COR-L47 (cell line): ENCODE measurements around the gene STX3.
A peak's percentile ranks its signal among the peaks of the same experiment; 100 is the strongest.
"Not testable (repeated sequence)": the region's sequence is repeated elsewhere in the genome, so short reads cannot be mapped to it uniquely, and the experiment has no call there.

ENCODE experiments used
- DNase-seq: peaks from one replicate; lab custom pipeline; 2025; lab: John Stamatoyannopoulos, UW

STX3 gene

GRCh38 chr11:59791639-59792038, 36.5 kb downstream of the STX3 start:
- DNase-seq = no peak

GRCh38 chr11:59792507-59792906, 37.3 kb downstream of the STX3 start:
- no peak for DNase-seq

GRCh38 chr11:59794417-59794816, 39.2 kb downstream of the STX3 start:
- DNase-seq = no peak

- no peak for DNase-seq
These were observed 45.3 kb downstream of the STX3 start for GRCh38 chr11:59800390-59801025.

DNA sequence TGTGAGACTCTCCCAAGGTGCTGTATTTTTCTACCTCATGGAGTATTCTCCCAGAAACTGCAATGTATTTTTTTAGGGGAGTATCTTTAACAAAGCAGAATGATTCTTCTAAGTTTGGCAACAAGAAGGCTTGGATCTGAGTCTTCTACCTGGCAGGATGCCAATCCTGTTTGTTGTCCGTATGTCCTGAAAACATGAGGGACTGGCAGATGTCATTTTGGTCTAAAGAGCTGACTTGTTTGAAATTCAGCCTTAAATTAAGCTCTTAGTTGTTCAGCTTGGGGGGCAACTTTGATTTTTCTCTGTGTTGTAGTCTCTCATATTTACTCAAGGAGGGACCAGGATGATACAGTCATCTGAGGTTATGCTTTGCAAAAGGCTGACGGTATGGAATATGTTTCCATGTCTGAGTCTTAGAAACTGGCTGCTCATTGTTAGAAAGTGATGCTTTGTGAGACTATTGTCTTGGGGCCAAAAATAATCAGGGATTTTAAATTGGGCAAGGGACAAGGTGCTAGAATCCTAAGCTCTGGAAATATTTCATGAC, 46.1 kb downstream of the STX3 start:
- no peak for DNase-seq

DNA sequence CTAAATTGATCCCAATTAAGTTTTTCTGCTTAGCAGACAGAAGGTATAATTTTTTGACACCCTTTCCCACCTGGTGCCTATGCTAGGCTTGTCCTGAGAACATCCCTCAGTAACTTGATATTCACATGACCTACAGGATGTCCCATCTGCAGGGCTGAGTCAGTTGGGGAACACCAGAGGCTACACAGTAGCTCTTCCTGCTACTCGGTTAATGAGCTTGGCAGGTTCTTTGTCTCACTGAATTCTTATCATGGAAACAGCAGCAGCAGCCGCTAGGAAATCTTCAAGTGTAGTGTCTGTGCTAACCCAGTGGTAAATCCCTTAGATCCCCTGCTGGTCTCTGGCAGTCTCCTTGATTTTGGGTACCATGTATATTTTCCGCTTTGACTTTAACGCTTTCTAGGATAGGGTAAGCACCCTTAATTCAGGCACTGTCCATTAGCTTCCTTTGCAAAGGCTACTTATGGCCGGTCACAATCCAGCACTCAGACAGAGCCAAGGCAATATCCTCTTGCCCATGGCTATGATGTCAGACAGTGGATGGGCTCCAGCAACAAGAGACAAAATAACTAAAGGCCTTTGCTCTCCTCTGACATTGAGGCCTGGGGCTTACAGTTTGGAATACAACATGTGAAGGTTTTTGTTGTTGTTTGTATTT, 46.9 kb downstream of the STX3 start:
- DNase-seq = no peak

DNA sequence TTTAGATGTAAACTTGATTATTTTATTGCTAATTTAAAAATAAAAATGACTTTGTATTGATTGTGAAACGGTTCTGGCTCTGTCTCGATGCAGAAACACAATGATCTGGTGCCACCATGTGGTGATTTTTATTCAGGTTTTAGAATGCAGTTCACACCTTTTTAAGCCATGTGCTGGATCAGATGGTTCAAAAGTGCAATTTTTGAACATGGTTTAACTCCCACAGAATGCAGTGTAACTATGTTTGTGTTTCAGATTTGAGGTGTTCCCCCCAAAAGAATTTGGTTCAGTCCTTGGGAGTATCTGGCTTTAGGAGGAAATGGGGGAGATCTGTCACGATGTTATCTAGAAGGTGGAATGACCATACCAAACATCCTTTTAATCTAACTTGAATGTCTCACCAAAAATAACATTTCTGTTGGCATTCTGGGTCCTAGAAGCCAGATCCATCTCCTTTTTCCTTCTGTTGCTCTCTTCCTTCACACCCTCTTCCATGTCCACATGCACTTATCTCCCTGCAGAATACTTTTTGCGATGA, 47.5 kb downstream of the STX3 start:
- DNase-seq = peak; percentile 34

GRCh38 chr11:59804061-59804460, 48.9 kb downstream of the STX3 start:
- DNase-seq = no peak

GRCh38 chr11:59807047-59807610, 52.0 kb downstream of the STX3 start:
- no peak for DNase-seq

GRCh38 chr11:59810189-59810910, 55.2 kb downstream of the STX3 start, which contains the start of gene MRPL16:
MRPL16 (minus strand) TSS chr11:59810778; CDS start chr11:59810658, 120 bp downstream.
- DNase-seq = peak; percentile 94

GRCh38 chr11:59810911-59811259, 55.7 kb downstream of the STX3 start:
- no peak for DNase-seq

DNA sequence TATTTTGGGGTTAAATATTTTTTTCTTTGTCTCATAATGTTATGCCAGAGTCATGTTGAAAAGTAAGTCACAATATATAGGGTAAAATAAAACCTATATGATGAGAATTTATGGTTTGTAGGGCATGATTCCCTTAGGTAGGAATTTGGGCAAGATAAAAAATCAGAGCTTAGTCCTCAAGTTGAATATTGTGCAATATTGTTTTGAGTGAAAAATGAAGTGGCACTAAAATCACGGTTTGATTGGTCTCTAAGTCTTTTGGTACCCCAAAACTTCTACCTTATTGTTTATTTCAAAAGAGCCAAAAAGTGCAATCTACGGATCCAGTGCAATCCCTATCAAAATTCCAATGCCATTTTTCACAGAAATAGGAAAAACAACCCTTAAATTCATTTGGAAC, 57.0 kb downstream of the STX3 start:
- no peak for DNase-seq

DNA sequence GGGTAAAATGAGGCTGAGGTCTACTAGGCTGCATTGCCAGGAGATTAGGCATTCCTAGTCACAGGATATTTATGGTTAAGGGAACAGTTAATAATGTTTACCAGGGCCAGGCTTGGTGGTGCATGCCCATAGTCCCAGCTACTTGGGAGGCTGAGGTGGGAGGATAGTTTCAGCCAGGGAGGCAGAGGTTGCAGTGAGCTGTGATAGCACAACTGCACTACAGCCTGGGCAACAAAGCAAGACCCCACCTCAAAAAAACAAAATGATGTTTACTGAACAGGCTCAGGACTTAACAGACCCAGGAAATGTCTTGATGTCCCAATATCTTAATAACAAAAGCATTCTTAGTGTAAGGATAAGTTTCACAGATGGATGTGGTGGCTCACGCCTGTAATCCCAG, 58.2 kb downstream of the STX3 start:
- DNase-seq = no peak

DNA sequence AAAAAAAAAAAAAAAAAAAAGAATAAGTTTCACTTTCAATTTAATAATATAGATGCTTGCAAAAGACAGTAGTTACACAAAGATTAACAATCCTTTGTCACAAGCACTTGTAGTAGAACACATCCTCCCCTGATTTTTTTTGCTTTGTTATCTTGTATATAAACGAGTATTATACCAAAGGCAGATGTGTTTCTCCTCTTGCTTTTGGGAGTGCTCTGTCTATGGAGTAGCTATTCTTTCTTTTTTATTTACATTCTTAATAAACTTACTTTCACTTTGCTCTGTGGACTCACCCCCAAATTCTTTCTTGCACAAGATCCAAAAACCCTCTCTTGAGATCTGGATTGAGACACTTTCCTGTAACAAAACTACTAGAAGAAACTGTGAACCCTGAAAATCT, 58.8 kb downstream of the STX3 start:
- DNase-seq = no peak

- DNase-seq = no peak
These were observed 60.6 kb downstream of the STX3 start for GRCh38 chr11:59815754-59816153.

GRCh38 chr11:59816434-59816833, 61.3 kb downstream of the STX3 start:
- not testable (repeated sequence) for DNase-seq

- DNase-seq = no peak
These were observed 63.4 kb downstream of the STX3 start for GRCh38 chr11:59818572-59818971.

DNA sequence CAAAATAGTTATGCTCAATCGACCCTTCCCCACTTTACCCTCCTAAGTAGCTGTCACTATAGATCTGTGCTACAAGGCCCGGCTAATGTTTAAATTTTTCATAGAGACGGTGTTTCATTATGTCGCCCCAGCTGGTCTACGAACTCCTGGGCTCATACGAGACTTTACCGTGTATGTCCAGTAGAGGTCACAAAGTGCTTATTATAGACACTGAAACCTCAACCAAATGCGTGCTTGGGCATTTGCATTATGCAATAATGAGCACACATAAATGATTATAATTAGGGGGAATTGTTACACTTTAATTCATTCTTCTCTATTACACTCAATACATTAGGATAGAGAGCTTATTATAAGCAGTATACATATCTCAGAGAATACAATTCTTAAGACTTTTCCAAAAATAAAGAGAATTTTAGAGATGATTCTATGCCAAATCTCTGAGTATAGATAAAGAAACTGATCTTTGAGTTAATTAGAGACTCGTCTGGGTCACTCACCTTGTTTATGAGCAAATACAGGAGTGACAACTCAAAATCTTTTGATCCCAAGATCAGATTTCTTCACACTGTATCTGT, 67.9 kb downstream of the STX3 start:
- peak; percentile 46 for DNase-seq

DNA sequence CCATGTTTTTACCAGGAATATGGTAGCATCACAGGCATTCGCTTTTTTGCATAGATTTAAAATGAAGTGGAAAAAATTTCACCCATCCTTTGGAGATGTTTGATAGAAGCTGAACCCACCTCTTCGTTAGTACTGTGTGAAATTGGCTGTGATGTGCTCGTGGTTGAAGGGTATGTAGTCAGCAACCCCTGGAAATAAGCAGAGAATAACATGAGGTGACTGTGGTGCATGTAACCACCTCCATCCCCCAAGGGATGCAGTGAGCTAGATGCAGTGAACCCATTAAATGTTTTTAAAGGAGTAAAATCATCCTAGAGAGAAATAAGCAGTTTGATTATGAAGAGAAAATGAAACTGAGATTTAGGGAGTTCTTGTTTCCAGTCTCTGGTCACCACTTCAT, 74.2 kb downstream of the STX3 start:
- no peak for DNase-seq

GRCh38 chr11:59833602-59834001, 78.4 kb downstream of the STX3 start:
- DNase-seq = no peak

- DNase-seq = no peak
These were observed 84.4 kb downstream of the STX3 start for GRCh38 chr11:59839615-59840014.

GRCh38 chr11:59841514-59841913, 86.3 kb downstream of the STX3 start:
- no peak for DNase-seq
